ENCODE results near the gene LRIG2.
"Not testable (repeated sequence)": the region's sequence is repeated elsewhere in the genome, so short reads cannot be mapped to it uniquely, and the experiment has no call there.

The LRIG2 gene, protein sequence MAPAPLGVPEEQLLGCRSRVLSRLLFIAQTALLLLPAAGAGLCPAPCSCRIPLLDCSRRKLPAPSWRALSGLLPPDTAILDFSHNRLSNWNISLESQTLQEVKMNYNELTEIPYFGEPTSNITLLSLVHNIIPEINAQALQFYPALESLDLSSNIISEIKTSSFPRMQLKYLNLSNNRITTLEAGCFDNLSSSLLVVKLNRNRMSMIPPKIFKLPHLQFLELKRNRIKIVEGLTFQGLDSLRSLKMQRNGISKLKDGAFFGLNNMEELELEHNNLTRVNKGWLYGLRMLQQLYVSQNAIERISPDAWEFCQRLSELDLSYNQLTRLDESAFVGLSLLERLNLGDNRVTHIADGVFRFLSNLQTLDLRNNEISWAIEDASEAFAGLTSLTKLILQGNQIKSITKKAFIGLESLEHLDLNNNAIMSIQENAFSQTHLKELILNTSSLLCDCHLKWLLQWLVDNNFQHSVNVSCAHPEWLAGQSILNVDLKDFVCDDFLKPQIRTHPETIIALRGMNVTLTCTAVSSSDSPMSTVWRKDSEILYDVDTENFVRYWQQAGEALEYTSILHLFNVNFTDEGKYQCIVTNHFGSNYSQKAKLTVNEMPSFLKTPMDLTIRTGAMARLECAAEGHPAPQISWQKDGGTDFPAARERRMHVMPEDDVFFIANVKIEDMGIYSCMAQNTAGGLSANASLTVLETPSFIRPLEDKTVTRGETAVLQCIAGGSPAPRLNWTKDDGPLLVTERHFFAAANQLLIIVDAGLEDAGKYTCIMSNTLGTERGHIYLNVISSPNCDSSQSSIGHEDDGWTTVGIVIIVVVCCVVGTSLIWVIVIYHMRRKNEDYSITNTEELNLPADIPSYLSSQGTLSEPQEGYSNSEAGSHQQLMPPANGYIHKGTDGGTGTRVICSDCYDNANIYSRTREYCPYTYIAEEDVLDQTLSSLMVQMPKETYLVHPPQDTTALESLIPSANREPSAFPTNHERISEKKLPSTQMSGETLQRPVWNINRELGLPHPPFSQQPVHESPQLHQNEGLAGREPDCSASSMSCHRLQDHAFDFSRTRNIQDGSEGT

DNA sequence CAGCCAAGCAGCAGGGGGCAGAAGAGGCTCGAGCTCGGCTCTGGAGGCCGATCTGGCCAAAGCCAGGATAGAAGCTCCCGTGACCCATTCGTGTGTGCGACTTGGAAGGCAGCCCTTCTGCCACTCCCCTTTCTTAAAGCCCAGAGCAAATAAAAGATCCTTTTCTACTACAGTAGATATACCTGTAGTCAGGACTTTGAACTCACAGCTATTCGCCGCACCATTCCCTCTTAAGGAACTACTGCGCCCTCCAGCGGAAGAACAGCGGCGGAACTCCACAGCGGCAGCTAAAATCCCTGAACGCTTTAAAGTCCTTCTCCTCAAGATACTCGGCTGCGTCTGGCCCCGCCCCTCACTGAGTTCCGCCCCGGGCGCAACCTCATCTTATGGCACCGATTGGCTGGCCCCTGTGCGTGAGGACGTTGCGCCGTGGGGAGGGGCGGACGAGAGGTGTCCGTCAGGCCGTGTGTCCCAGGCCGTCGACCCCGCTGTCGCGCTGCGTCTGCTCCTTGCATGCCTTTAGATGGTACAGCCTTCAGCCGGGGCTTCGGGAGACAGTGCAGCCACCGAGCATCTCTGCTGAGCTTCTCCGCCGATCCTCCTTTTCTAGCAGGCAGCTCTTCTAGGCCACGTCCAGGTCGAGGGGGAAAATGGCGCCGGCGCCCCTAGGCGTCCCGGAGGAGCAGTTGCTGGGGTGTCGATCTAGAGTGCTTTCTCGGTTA, at the start of gene LRIG2:
Gene LRIG2, plus strand, starts transcription at position 442 of the 722 bp plus-strand sequence. Its CDS starts 209 bp downstream, at position 651.
- DNase-seq (ENCODE audit: low read depth) = peak; percentile 96

DNA sequence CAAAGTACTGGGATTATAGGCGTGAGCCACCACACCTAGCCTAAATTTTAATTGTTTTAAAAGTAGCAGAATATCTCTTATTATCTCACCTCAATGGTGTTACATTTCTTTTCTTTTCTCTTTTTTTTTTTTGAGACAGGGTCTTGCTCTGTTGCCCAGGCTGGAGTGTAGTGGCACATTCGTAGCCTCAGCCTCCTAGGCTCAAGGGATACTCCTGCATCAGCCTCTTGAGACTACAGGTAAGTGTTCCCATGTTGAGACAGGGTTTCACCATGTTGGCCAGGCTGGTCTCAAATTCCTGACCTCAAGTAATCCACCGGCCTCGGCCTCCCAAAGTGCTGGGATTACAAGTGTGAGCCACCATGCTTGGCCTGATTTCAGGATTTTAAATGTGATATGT, 49.7 kb upstream of the LRIG2 start:
- not testable (repeated sequence) for DNase-seq (ENCODE audit: low read depth)

DNA sequence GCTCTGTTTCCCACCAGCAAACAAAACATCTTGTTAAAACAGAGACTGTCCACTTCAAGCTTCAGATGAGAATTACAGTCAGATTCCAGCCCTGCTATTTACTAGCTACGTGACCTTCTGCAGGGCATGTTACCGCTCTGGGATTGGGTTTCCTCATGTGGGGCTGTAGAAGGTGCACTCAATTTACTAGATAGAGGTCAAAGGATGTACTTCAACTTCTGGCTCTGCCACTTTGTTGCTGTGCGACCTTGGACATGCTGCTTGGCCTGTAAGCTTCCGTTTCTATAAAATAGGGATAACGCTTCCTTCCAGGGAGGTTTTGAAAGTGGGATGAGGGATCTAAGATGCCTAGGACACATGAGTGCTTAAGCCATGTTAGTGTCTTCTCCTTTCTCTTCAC, 46.0 kb upstream of the LRIG2 start:
- DNase-seq (ENCODE audit: low read depth) = no peak

DNA sequence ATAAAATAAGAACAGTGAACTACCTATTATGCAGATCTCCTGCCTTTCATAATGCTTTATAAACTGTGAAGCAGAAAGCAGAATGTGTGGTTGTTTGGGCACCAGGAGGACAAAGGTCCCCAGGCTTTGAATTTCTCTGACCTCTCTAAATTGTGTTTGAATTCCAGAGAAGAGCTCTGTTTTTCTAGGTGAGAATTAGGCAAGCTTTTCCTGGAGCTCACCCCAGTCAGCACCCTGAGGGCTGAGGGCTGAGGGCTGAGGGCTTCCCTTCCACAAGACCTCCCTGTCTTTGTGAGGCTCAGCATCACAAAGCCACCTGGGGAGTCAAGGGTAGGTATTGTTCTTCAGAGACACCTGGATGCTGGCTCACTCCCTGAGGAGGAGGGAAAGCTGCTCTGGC, 45.5 kb upstream of the LRIG2 start:
- DNase-seq (ENCODE audit: low read depth) = no peak

DNA sequence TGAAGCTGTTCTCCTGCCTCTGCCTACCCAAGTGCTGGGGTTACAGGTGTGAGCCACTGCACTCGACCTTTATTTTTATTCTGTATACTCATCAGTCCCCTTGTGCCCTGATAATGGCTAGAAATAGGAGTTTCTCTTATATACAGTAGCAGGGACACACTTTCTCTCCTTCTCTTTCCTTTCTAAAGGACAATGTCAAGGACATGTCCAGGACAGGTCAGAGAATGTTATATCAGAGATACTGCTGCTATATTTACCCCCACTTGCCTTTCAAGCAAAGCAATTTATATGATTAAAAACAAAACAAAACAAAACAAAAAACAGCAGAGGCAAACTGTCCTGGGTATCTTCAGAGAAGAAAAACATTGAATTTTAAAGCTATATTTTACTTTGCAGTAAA, 43.2 kb upstream of the LRIG2 start:
- DNase-seq (ENCODE audit: low read depth) = no peak

DNA sequence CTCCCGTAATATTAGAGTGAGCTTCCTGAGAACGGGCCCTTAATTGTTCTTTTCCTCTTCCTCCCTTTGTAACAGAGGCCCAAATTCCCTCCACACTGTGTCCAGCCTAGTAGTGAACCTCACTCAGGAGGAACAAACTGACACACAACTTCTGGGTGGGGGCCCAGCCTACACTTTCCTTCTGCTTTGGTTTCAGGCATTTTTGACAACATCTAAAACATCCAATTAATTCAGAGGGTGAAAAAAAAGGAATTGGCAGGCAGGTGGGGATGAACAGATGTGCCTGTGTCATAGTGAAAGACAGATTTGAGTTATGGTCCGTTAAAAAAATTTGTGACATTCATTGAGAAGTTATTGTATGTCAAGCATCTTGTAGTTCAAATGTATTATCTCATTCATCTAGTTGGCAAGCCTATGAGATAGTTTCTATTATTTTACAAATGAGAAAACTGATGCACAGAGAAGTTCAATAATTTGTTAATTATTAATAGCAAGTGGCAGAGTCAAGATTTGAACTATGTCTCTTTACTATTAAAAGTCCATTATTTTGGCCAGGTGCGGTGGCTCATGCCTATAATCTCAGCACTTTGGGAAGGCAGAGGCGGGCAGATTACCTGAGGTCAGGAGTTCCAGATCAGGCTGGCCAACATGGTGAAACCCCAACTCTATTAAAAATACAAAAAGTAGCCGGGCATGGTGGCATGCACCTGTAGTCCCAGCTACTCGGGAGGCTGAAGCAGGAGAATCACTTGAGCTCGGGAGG, 41.6 kb upstream of the LRIG2 start:
- DNase-seq (ENCODE audit: low read depth) = no peak

DNA sequence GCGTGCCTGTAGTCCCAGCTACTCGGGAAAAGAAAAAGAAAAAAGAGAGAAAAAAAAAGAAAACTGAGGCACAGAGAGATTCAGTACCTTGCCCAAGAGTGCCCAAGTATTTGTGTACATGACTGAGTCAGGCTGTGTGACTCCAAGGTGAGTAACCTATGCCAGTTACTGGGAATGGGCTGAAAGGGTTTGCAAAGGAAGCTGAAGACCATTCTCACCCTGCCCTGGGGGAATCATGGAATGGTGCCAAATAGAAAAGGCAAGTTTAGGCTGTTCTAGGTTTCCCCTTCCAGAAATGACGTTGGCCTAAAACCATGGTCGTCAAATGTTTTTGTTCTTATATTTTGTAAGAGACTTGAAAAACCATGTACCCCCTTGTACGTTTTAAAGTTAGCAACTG, 37.9 kb upstream of the LRIG2 start:
- DNase-seq (ENCODE audit: low read depth) = no peak

DNA sequence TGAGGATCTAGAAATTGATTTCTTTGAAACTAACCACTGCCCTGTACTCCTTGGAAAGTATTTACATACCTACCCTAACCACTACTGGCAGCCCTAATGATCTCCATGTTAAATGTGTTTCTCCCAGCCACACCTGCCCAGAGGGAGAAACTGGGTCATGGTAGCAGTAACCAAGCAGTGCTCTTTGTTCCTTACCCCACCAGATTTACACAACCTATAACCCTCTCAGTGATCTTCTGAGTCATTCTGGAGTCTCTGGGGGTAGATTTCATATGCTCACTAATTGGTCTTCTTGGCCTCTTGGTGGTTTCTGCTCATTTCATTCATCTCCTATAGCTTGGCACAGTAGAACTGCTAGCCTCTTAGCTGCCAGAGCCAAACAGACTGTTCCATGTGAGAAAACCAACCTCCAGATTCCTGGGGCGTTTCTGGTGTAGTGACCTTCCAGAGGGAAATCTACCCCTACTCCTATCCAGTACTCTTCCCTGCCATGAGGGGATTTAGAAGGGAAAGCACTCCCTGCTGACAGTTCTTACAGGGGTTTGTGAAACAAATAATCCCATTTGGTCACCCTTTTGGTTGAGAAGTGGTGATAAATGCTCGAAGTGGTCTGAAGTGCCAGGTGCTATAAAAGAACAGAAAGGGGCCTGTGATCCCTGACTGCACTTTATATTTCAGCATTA, 36.2 kb upstream of the LRIG2 start:
- no peak for DNase-seq (ENCODE audit: low read depth)

DNA sequence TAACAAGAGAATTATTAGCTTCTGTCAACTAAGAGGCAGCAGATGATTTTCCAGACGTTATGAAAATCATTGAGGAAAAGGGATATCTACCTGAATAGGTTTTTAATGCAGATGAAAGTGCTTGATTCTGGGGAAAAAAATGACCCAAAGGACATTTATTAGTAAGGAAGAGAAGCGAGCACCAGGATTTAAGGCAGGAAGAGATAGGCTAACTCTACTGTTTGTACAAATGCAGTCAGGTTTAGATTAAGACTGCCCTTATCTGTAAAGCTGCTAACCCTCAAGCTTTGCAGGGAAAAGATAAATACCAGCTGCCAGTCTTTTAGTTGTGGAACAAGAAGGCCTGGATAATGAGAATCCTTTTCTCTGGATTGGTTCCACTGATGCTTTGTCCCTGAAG, 33.0 kb upstream of the LRIG2 start:
- DNase-seq (ENCODE audit: low read depth) = no peak

DNA sequence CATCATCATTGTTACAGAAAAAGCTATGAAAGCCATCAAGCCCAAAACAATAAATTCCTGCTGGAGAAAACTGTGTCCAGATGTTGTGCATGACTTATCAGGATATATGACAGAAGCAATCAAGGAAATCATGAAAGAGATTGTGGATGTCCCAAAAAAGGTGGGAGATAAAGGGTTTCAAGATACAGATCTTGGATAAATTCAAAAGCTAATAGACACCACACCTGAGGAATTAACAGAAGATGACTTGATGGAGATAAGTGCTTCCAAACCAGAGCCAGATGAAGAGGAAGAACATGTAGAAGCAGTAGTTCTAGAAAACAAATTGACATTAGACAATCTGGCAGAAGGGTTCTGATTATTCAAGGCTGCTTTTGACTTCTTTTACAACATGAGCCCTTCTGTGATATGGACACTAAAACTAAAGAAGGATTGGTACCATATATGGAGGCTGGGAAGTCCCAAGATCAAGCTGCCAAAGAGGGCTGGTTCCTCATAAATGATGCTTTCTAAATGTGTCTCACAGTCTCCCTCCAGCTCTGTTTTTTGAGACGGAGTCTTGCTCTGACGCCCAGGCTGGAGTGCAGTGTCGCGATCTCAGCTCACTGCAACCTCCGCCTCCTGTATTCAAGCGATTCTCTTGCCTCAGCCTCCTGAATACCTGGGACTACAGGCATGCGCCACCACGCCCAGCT, 32.1 kb upstream of the LRIG2 start:
- no peak for DNase-seq (ENCODE audit: low read depth)

DNA sequence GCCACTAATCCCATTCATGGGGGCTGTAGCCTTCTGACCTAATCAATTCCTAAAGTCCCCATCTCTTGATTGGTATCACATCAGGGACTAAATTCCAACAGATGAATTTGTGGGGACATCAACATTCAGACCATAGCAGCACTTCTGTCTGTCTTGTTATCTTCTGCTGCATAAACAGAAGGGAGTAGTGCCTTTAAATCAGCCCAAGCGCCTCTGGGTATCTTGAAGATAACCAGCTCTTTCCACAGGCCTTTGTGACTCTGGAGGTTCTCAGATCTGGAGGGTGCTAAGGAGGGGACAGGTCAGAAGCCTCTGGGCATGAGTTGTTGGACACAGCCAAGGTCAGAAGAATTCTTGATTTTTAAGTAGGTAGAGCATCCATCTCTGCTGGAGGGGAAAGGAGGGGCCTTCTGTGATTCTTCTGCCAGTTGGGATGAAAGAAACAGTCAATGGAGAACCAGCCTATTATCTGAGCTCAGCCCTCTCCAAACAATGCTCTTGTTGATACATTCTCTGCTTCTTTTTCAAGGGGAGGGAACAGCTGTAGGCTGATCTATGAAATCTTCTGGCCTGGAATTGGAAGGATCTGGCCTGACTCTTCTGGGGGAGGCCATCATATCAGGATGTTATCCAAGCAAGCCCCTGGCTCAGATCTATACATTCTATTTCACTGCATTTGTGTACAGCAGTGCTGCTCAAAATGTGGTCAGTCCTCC, 31.3 kb upstream of the LRIG2 start:
- DNase-seq (ENCODE audit: low read depth) = no peak

DNA sequence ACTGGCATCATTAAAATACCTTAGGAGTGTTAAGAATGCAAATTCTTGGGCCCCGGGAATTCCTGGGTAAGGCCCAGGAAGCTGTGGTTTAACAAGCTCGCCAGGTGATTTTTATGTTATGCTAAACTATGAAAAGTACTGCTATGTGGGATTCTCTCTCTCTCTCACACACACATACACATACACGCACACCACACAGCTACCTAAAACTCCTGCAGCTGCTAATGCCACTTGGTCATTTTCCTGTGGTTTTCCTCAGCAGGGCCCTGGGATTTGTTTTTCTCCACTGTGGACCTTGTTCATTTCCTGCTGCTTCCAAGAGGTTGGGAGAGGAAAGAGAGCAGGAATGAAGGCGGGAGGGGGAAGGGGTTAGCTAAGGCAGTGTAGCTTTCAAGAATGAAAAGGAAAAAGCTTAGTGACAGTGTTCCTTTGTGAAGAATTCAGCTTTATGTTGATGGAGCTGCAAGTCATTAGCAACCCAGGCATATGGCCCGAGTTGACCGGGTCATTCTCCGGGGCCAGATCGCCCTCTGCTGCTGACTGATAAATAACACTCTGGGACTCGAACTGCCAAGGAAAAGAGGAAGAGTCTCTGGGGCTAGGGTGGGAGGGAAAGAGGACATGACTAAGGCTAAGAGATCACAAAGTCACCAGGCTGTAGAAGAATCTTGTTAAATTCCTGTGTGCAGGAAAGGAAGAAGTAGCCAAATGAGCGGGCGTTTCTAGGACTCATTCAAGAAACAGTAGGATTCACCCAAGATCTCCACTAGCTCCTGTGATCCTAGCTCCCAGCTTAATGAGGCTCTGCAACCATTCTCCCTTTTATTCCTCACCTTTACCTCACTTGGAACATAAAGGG, 30.5 kb upstream of the LRIG2 start:
- DNase-seq (ENCODE audit: low read depth) = peak; percentile 75

DNA sequence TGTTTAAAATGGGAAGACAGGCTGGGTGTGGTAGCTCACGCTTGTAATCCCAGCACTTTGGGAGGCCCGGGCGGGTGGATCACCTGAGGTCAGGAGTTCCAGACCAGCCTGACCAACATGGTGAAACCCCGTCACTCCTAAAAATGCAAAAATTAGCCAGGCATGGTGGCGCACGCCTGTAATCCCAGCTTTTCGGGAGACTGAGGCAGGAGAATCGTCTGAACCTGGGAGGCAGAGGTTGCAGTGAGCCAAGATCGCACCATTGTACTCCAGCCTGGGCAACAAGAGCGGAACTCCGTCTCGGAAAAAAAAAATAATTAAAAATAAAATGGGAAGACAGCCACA, 29.9 kb upstream of the LRIG2 start:
- DNase-seq (ENCODE audit: low read depth) = not testable (repeated sequence)

DNA sequence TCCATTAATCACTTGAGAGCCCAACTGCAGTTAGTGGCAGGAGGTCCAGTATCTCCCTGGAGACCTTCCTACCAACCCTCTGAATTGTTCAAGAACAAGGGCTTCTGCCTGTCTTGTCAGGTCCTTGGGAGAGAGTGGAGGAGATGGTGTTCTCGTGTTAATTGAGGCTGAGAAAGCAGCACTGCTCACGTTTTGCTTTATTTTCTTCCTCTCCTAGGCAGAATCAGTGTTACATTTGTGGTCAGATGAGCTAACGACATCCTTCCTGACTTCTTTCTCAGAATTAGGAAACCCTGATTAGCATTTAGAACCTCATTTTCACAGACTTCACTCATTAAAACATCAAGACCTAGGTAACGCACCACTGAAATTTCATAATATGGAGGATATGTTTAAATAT, 26.4 kb upstream of the LRIG2 start:
- DNase-seq (ENCODE audit: low read depth) = no peak

DNA sequence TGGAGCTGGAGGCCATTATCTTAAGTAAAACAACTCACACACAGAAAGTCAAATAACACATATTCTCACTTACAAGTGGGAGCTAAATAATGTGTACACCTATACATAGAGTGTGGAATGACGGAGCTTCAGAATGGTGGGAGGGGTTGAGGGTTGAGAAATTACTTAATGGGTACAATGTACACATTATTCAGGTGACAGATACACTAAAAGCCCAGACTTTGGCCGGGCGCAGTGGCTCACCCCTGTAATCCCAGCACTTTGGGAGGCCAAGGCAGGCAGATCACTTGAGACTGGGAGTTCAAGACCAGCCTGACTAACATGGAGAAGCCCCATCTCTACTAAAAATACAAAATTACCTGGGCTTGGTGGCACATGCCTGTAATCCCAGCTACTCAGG, 24.9 kb upstream of the LRIG2 start:
- DNase-seq (ENCODE audit: low read depth) = no peak

DNA sequence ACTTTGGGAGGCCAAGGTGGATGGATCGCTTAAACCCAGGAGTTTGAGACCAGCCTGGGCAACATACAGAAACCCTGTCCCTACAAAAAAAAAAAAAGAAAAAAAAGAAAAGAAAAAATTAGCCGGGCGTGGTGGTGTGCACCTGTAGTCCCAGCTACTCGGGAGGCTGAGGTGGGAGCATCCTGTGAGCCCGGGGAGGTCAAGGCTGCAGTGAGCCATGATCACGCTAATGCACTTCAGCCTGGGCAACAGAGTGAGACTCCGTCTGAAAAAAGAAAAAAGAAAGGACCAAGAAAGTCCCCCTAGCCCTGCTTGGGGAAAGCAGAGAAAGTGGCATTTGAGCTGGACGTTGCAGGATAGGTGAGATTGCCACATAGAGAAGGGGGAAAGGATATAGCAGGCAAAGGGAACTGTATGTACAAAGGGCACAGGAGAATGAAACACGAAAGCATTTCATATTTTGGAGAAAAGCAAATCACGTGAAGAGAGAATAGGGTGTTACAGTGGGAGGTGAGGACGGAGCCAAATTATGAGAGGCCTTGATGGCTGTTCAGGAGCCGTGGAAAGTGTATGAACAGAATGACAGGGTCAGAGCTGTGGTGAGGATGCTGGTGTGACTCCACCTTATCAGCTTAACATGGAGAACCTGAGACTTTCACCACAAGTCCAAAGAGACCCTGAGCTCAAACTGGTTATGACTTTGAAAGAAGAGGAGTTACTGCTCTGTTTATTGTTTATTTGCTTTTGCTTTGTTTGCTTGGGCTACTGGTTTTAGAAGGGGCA, 19.5 kb upstream of the LRIG2 start:
- no peak for DNase-seq (ENCODE audit: low read depth)

DNA sequence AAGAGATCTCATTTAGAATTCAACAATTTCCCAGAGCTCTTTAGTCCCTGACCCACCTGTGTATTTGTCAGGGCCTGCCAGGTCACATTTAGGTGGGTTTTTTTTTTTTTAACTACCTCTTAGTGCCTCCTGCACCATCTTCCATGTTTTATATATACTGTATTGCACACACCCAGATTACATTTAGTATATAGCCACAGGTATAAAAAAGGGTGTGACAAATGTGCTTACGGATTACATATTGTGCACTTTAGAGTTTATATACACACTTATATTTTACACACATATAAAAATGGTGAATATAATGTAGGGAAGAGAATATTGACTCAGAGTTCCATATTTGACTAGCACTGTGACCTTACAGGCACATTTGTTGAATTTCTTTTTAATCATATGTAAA, 17.4 kb upstream of the LRIG2 start:
- no peak for DNase-seq (ENCODE audit: low read depth)

DNA sequence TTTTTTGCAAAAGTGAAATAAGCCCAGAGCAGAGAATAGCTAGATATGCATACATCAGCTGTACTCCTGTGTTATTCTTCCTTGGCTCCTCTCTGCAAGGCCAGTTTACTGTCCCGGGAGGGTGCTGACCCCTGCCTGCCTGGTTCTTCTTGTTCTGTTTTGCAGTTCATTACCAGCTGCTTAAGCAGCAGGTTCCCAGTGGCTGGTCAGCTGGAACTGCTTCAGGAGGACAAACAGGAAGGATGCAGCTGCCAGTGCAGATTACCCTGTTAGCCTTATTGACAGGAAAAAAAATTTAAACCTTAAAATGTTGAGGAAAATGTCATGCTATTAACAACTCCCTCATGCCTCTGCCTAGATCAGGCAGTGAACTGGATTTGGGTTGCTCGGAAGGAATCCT, 16.0 kb upstream of the LRIG2 start:
- DNase-seq (ENCODE audit: low read depth) = no peak

All from fibroblast of the conjunctiva (primary cell).